Sigmoid colon (tissue), 4 donors: ENCODE results near the gene ZDHHC7.

Experiments
- CTCF ChIP-seq, 4 experiments: fragments of 450-650 bp in 3 of 4; fragments of 200-600 bp in 1 of 4; IDR thresholded peaks; one replicate each; pipeline ENCODE4 v1.5.1; 2016 to 2019; ENCODE audit warnings: antibody characterized with exemption in 4 of 4, mild to moderate bottlenecking in 3 of 4, moderate library complexity in 2 of 4
- POLR2A ChIP-seq, 2 donors: fragments of 450-650 bp; IDR thresholded peaks; one replicate each; pipeline ENCODE4 v1.6.1; 2016; ENCODE audit warnings: antibody characterized with exemption in 2 of 2, mild to moderate bottlenecking in 2 of 2, moderate library complexity in 2 of 2
- POLR2AphosphoS5 ChIP-seq, 4 donors: sonication (generic); formaldehyde crosslinking; IDR thresholded peaks; one replicate each; pipeline ENCODE4 v1.6.1; 2017; ENCODE audit warnings: antibody characterized with exemption in 4 of 4

DNA sequence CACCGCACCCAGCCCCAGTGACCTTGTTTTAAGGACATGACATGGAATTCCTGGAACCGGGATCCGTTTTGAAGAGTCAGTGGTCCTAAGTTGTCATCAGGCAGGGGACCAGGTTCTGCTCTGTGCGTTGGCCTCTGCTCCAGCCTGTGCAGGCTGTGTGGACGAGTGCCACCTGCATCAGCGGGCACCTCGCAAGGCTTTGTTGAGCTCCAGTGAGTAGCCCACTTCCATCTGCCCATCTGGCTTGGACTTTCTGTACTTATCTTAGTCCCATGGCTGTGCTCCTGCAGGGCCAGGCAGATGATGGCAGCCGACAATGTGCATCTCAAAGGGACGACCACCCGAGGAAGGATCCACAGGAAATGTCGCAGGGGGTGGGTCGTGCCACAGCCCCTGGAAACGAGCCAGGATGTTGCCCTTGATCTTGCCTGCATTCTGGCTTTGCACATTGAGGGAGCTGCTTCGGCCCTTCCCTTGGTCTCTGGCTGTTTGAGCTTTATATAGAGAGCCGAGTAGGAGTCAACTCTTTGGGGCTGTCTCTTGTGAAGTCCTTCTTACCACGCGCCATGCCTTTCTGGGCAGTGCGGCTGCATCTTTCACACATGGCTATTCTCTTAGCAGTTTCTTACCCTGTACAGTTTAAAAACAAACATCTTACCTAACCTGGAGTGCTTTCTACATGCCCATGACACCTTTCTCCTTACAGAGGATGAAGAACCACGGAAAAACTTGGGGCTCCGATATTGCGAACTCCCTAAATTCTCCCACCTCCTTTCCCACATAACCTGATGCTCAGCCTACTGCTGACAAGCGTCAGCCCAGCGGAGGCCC is 34.5 kb upstream of the ZDHHC7 start:
- TF ChIP-seq POLR2A (IDR thresholded peaks at IDR 0.05), result no peak
- no peak for TF ChIP-seq CTCF (IDR thresholded peaks at IDR 0.05)
- no peak for TF ChIP-seq POLR2AphosphoS5 (IDR thresholded peaks at IDR 0.05)
